ENCODE measurements around the gene CYBC1.

CYBC1 gene

GRCh38 chr17:82408288-82408937, 42.1 kb downstream of the CYBC1 start:
- no peak for DNase-seq (ENCODE audit: low read depth)

GRCh38 chr17:82407255-82407654, 43.3 kb downstream of the CYBC1 start:
- no peak for DNase-seq (ENCODE audit: low read depth)

GRCh38 chr17:82406131-82406671, 44.4 kb downstream of the CYBC1 start:
- no peak for DNase-seq (ENCODE audit: low read depth)

GRCh38 chr17:82405051-82405450, 45.5 kb downstream of the CYBC1 start:
- no peak for DNase-seq (ENCODE audit: low read depth)

- no peak for DNase-seq (ENCODE audit: low read depth)
Measured at GRCh38 chr17:82403662-82404660, 46.6 kb downstream of the CYBC1 start.

GRCh38 chr17:82402865-82403264, 47.7 kb downstream of the CYBC1 start:
- DNase-seq (ENCODE audit: low read depth), result no peak

GRCh38 chr17:82400830-82401229, 49.7 kb downstream of the CYBC1 start:
- DNase-seq (ENCODE audit: low read depth), result no peak

GRCh38 chr17:82400206-82400605, 50.3 kb downstream of the CYBC1 start:
- peak; percentile 36 for DNase-seq (ENCODE audit: low read depth)

- DNase-seq (ENCODE audit: low read depth), result peak; percentile 20
Measured at GRCh38 chr17:82399601-82400101, 50.9 kb downstream of the CYBC1 start.

GRCh38 chr17:82399041-82399441, 51.5 kb downstream of the CYBC1 start:
- DNase-seq (ENCODE audit: low read depth), result peak; percentile 99

GRCh38 chr17:82397449-82398335, 52.9 kb downstream of the CYBC1 start:
- no peak for DNase-seq (ENCODE audit: low read depth)

GRCh38 chr17:82396601-82397435, 53.7 kb downstream of the CYBC1 start:
- DNase-seq (ENCODE audit: low read depth), result peak; percentile 99

- DNase-seq (ENCODE audit: low read depth), result no peak
Measured at GRCh38 chr17:82394278-82394677, 56.3 kb downstream of the CYBC1 start.

GRCh38 chr17:82392941-82393340, 57.6 kb downstream of the CYBC1 start:
- no peak for DNase-seq (ENCODE audit: low read depth)
